HFF-Myc (cell line): ENCODE results near the gene ZNF827.

ENCODE experiments used
- DNase-seq: peaks from one replicate; pipeline ENCODE4 v3.0.0-alpha.2; 2011; ENCODE audit warnings: low read depth; ENCODE audit errors: extremely low read depth
- H3K4me3 ChIP-seq: replicated peaks from 2 replicates; pipeline ENCODE4 v1.5.1; 2011; ENCODE audit warnings: low read depth, mild to moderate bottlenecking, control low read depth, low read length
- TF ChIP-seq, protein P1 (sequence below): IDR thresholded peaks from 2 replicates; pipeline ENCODE4 v1.5.1; 2012; ENCODE audit warnings: mild to moderate bottlenecking, low read depth, low read length, control low read depth; ENCODE audit errors: missing control alignments

Gene ZNF827

DNA sequence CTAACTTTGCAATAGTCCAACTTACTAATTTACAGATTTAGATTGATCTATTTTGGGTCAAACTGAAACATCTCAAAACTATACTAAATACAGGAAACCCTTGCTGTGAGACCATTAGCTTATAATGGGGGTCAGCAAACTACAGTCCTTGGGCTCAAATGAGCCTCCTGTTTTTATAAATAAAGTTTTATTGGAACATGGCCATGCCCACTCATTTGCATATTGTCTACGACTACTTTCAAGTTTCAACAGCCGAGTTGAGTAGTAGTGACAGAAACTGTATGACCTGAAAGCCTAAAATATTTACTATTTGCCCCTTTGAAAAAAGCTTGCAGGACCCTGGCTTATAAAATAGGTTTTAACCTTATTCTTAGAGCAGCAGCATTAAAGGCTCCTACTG is 166.3 kb downstream of the ZNF827 start:
- H3K4me3 ChIP-seq, result no peak overlapping the region
- no peak for DNase-seq
- TF ChIP-seq, protein P1, sequence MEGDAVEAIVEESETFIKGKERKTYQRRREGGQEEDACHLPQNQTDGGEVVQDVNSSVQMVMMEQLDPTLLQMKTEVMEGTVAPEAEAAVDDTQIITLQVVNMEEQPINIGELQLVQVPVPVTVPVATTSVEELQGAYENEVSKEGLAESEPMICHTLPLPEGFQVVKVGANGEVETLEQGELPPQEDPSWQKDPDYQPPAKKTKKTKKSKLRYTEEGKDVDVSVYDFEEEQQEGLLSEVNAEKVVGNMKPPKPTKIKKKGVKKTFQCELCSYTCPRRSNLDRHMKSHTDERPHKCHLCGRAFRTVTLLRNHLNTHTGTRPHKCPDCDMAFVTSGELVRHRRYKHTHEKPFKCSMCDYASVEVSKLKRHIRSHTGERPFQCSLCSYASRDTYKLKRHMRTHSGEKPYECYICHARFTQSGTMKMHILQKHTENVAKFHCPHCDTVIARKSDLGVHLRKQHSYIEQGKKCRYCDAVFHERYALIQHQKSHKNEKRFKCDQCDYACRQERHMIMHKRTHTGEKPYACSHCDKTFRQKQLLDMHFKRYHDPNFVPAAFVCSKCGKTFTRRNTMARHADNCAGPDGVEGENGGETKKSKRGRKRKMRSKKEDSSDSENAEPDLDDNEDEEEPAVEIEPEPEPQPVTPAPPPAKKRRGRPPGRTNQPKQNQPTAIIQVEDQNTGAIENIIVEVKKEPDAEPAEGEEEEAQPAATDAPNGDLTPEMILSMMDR, result no peak

DNA sequence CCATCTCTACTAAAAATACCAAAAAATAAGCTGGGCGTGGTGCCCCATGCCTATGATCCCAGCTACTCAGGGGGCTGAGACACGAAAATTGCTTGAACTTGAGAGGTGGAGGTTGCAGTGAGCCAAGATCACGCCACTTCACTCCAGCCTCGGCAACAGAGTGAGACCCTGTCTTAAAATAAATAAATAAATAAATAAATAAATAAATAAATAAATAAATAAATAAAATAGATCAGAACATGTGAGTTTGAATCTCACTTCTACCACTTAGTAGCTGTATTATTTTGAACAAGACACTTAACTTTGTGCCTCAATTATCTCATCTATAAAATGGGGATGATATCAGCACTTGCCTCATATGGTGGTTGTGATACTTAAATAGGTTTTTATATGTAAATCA is 168.5 kb downstream of the ZNF827 start:
- no peak for DNase-seq
- H3K4me3 ChIP-seq, result no peak overlapping the region
- TF ChIP-seq, protein P1, result no peak

DNA sequence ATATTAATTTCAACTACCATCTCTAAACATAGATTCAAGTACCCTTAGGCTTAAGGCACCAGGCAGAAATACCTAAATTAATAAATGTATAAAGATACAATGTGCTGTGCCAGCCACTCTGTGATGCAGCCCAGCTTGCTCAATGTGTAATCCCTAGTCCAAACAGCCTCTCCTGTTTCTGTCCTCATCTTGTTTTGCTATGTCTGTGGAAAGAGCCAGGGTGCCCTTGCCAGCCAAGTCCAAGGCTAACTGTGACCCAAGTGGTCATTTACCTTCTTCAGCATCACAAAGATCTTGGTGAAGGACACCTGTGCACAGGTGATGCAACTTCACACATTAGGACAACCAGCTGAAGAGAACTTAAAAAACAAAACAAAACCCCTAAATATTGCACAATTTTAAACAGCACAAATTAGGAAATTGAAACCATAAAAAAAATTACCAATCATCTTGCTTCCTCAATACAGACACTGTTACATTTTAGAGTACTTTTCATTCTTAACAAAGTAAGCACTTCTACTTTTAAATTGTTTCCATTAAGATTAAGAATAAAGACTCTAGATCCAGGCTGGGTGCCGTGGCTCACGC is 169.1 kb downstream of the ZNF827 start:
- DNase-seq, result no peak
- no peak overlapping the region for H3K4me3 ChIP-seq
- TF ChIP-seq, protein P1, result no peak

DNA sequence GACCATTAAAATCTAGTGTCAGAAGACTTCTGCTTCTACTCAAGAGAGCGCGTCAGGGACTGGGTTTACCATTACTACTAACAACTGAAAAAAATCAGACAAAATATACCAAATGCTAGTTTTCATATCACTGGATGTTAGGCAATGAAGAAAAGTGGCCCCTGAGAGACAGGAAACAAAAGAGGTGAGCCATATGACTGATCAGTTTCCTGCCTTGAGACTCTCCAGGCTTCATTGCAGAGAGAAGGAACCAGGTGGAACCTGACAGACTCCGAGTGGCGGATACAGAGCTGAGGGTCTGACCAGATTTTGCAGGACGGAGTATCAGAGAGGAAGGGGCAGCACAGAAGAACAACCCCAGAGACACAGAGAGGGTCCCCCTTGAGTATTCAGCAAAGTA is 172.3 kb downstream of the ZNF827 start:
- TF ChIP-seq, protein P1, result no peak
- no peak overlapping the region for H3K4me3 ChIP-seq
- no peak for DNase-seq

DNA sequence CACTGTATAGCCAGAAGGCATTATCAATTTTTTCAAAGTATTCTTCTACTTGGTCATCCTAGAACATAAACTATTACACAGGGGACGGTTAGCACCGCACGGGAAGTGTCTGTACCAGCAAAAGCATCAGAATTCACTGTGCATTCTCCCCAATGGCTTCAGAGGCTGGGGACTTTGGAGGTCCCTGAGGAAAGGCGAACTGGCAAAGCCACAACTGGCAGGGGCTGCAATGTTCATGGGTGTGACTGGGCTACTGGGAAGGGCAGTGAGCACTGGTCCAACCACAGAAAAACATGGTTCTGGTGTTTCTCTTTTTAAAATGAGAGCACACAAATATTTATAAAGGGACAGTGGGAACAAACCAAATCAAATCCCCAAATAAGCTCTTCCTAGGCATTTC is 175.2 kb downstream of the ZNF827 start:
- TF ChIP-seq, protein P1, result no peak
- DNase-seq, result no peak
- H3K4me3 ChIP-seq, result no peak overlapping the region

DNA sequence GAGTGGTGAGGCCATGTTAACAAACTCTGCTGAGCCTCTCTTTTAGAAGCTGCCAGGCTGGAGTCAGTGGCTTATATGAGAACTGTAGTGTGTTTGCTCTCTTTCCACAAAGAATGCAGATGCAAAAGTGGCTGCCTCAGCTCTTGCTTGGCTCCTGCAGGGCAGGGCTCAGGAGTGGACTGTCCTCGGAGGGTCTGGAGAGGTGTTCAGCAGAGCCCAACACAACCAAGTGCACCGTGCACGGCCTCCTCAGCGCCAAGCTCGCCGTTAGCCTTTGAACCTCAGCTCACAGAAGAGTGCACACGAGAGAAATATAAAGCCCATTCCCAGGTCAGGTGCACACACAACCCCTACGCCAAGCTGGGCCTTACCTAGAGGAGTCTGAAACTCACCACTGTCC is 175.9 kb downstream of the ZNF827 start:
- H3K4me3 ChIP-seq, result no peak overlapping the region
- TF ChIP-seq, protein P1, result no peak
- DNase-seq, result no peak
